DOHH2 (cell line): ENCODE results near the gene SIGLEC9.

Experiments
- H3F3A ChIP-seq: fragments of 200-600 bp; sonication (generic), shearing (Covaris generic); 2 replicates; pipeline ENCODE4 v1.6.0; 2016; ENCODE audit warnings: antibody characterized with exemption, mild to moderate bottlenecking; ENCODE audit not compliant: control insufficient read depth, insufficient read depth
- H3K27ac ChIP-seq: fragments of 200-600 bp; sonication (generic); 2 replicates; pipeline ENCODE4 v1.5.1; 2014; ENCODE audit warnings: low read depth, mild to moderate bottlenecking, low read length, moderate library complexity
- H3K27me3 ChIP-seq: fragments of 200-600 bp; sonication (generic); 2 replicates; pipeline ENCODE4 v1.6.1; 2014; ENCODE audit warnings: mild to moderate bottlenecking, low read length, mixed read lengths; ENCODE audit not compliant: control insufficient read depth
- H3K36me3 ChIP-seq: fragments of 200-600 bp; sonication (generic); 2 replicates; pipeline ENCODE4 v1.6.1; 2014; ENCODE audit warnings: mild to moderate bottlenecking, low read length, moderate library complexity, mixed read lengths; ENCODE audit not compliant: control insufficient read depth
- H3K4me1 ChIP-seq: fragments of 200-600 bp; sonication (generic); 2 replicates; pipeline ENCODE4 v1.6.1; 2014; ENCODE audit warnings: mild to moderate bottlenecking, low read length, mixed read lengths; ENCODE audit not compliant: control insufficient read depth
- H3K4me2 ChIP-seq: fragments of 200-600 bp; sonication (generic); 2 replicates; pipeline ENCODE4 v1.6.0; 2014; ENCODE audit warnings: mild to moderate bottlenecking, low read length, moderate library complexity
- H3K4me3 ChIP-seq: fragments of 200-600 bp; sonication (generic); 2 replicates; pipeline ENCODE4 v1.5.1; 2014; ENCODE audit warnings: mild to moderate bottlenecking, low read length, mixed read lengths
- H3K79me2 ChIP-seq: fragments of 200-600 bp; sonication (generic); 2 replicates; pipeline ENCODE4 v1.6.1; 2014; ENCODE audit warnings: mild to moderate bottlenecking, low read length, mixed read lengths; ENCODE audit not compliant: control insufficient read depth
- H3K9me2 ChIP-seq: fragments of 200-600 bp; sonication (generic); replicated peaks from 2 replicates; pipeline ENCODE4 v1.6.1; 2014; ENCODE audit warnings: mild to moderate bottlenecking, low read length, mixed read lengths; ENCODE audit not compliant: control insufficient read depth
- H3K9me3 ChIP-seq: fragments of 200-600 bp; sonication (generic); 2 replicates; pipeline ENCODE4 v1.6.1; 2014; ENCODE audit warnings: antibody characterized with exemption, low read length, mixed read lengths; ENCODE audit not compliant: control insufficient read depth, insufficient read depth
- H4K20me1 ChIP-seq: fragments of 200-600 bp; sonication (generic); 2 replicates; pipeline ENCODE4 v1.6.0; 2014; ENCODE audit warnings: low read depth, mild to moderate bottlenecking, antibody characterized with exemption, low read length, moderate library complexity; ENCODE audit not compliant: control insufficient read depth, insufficient read depth
- EZH2phosphoT487 ChIP-seq: fragments of 200-600 bp; sonication (generic); IDR thresholded peaks from 2 replicates; pipeline ENCODE4 v1.6.1; 2017; ENCODE audit warnings: borderline replicate concordance, mild to moderate bottlenecking, antibody characterized with exemption, low read length, moderate library complexity, mixed read lengths
- TF ChIP-seq, protein P1 (sequence below): fragments of 200-600 bp; sonication (generic); IDR thresholded peaks from one replicate; pipeline ENCODE4 v1.5.1; 2014; ENCODE audit warnings: antibody characterized with exemption, mild to moderate bottlenecking, low read depth, low read length; ENCODE audit not compliant: poor library complexity, severe bottlenecking

Gene SIGLEC9

GRCh38 chr19:51124729-51125128 is at the start of gene SIGLEC9:
Gene SIGLEC9 (plus strand): TSS chr19:51124906. CDS start chr19:51124975, 69 bp downstream.
- H3K27me3 ChIP-seq = no peaks in the 10 kb centered on the region
- no peaks in the 10 kb centered on the region for H3K36me3 ChIP-seq
- H3K4me3 ChIP-seq = peak within 1 kb of the TSS; percentile 58
- H4K20me1 ChIP-seq = no peaks in the 10 kb centered on the region
- H3K4me2 ChIP-seq = peak within 1 kb of the TSS; percentile 84
- TF ChIP-seq, protein P1, sequence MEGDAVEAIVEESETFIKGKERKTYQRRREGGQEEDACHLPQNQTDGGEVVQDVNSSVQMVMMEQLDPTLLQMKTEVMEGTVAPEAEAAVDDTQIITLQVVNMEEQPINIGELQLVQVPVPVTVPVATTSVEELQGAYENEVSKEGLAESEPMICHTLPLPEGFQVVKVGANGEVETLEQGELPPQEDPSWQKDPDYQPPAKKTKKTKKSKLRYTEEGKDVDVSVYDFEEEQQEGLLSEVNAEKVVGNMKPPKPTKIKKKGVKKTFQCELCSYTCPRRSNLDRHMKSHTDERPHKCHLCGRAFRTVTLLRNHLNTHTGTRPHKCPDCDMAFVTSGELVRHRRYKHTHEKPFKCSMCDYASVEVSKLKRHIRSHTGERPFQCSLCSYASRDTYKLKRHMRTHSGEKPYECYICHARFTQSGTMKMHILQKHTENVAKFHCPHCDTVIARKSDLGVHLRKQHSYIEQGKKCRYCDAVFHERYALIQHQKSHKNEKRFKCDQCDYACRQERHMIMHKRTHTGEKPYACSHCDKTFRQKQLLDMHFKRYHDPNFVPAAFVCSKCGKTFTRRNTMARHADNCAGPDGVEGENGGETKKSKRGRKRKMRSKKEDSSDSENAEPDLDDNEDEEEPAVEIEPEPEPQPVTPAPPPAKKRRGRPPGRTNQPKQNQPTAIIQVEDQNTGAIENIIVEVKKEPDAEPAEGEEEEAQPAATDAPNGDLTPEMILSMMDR = no peak
- no peak for TF ChIP-seq EZH2phosphoT487
- no peaks in the 10 kb centered on the region for H3K9me2 ChIP-seq
- H3K9me3 ChIP-seq = no peaks in the 10 kb centered on the region
- peak within 1 kb of the TSS; percentile 71 for H3K27ac ChIP-seq
- peaks cover 74% of the 10 kb centered on the region for H3K4me1 ChIP-seq
- H3F3A ChIP-seq = peaks cover 25% of the 10 kb centered on the region
- no peaks in the 10 kb centered on the region for H3K79me2 ChIP-seq

DNA sequence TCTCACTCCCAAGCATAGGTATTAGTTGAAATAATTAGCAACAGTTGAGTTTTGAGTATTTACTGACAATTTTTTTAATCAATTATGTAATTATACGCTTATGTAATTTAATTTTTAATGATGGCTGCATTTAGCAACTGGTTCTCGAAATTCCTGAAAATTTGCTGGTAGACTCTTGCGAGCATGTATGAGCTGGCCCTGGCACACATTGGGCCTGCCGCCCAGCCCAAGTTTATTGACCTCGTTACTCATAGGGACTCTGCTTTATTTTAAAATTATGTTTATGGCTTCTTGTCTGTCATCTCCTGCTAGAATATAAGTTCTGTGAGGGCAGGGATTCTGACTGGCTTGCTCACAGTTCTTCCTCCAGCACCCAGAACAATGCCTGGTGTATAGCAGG is 48.7 kb upstream of the SIGLEC9 start:
- peaks cover 12% of the 10 kb centered on the region; the same call in 1 of the 2 replicates for H3K9me3 ChIP-seq
- TF ChIP-seq EZH2phosphoT487 = no peak
- TF ChIP-seq, protein P1 = no peak
- no peak overlapping the region for H3K4me3 ChIP-seq
- H3K27ac ChIP-seq = no peak overlapping the region
- H3F3A ChIP-seq = no peaks in the 10 kb centered on the region
- no peaks in the 10 kb centered on the region for H4K20me1 ChIP-seq
- no peaks in the 10 kb centered on the region for H3K9me2 ChIP-seq
- H3K79me2 ChIP-seq = no peaks in the 10 kb centered on the region
- no peak overlapping the region for H3K4me2 ChIP-seq
- no peaks in the 10 kb centered on the region for H3K27me3 ChIP-seq
- H3K4me1 ChIP-seq = no peaks in the 10 kb centered on the region
- no peaks in the 10 kb centered on the region for H3K36me3 ChIP-seq

DNA sequence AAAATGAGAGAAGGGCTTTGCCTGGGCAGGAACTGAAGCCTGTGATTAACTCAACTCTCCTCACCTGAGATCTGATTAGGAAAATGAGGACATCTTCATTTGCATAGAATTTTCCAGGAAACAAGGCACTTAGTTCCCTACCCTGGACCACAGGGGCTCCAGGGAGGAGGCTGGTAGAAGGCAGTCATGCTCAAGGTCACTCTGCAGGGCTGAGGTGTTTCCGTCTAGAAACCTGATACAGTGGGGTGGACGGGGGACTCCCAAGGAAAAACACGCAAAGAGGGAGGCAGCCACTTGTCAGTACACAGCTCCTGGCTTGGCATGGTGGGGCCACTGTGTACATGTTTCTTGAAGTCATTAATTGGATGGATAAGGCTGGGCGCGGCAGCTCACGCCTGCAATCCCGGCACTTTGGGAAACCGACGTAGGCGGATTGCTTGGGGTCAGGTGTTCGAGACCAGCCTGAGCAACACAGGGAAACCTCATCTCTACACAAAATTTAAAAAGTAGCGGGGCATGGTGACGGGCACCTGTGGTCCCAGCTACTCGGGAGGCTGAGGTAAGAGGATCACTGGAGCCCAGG is 48.0 kb upstream of the SIGLEC9 start:
- H3K9me2 ChIP-seq = no peaks in the 10 kb centered on the region
- no peaks in the 10 kb centered on the region for H3F3A ChIP-seq
- no peaks in the 10 kb centered on the region for H4K20me1 ChIP-seq
- H3K27ac ChIP-seq = no peak overlapping the region
- no peak overlapping the region for H3K4me3 ChIP-seq
- H3K36me3 ChIP-seq = no peaks in the 10 kb centered on the region
- no peaks in the 10 kb centered on the region for H3K4me1 ChIP-seq
- no peaks in the 10 kb centered on the region for H3K27me3 ChIP-seq
- no peaks in the 10 kb centered on the region for H3K79me2 ChIP-seq
- H3K9me3 ChIP-seq = peaks cover 12% of the 10 kb centered on the region; the same call in 1 of the 2 replicates
- no peak overlapping the region for H3K4me2 ChIP-seq
- no peak for TF ChIP-seq EZH2phosphoT487
- TF ChIP-seq, protein P1 = no peak
